ENCODE measurements around the gene IL13RA2.

The IL13RA2 gene

GRCh38 chrX:115053223-115053622 is 35.8 kb upstream of the IL13RA2 start:
- ATAC-seq (ENCODE audit: low read depth) (no peak), DNase-seq (ENCODE audit: low spot score) (no peak)
- no peak overlapping the region for H3K4me3 ChIP-seq (ENCODE audit: severe bottlenecking)
- H3K27ac ChIP-seq (ENCODE audit: poor library complexity, severe bottlenecking): no peak overlapping the region
- H3K4me1 ChIP-seq (ENCODE audit: insufficient read depth, poor library complexity, severe bottlenecking): peaks cover 2% of the 10 kb centered on the region
- no peaks in the 10 kb centered on the region for H3K36me3 ChIP-seq (ENCODE audit: low read depth)
- TF ChIP-seq CTCF (IDR thresholded peaks at IDR 0.05; ENCODE audit: poor library complexity, severe bottlenecking): no peak
- no peaks in the 10 kb centered on the region for H3K27me3 ChIP-seq (ENCODE audit: insufficient read depth, poor library complexity, severe bottlenecking)
- H3K9me3 ChIP-seq (ENCODE audit: severe bottlenecking): no peaks in the 10 kb centered on the region

DNA sequence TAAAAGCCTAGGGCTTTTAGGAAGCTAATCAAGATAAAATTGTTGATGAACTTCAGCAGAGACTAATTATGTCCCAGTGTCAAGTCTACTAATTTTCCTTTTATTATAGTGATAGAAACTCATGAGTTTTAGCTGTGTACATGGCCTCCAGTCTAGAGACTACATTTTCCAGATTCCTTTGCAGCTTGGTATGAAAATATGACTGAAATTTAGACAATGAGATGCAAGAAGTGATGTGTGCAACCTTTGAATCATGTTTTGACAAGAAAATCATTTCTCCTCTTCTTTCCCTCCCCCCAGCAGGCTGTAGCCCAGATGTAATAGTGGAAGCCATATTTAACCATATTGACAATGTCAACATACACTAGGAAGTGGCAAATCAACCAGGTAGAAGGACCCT is 30.3 kb upstream of the IL13RA2 start:
- H3K27ac ChIP-seq (ENCODE audit: poor library complexity, severe bottlenecking): no peak overlapping the region
- TF ChIP-seq CTCF (IDR thresholded peaks at IDR 0.05; ENCODE audit: poor library complexity, severe bottlenecking): no peak
- H3K4me3 ChIP-seq (ENCODE audit: severe bottlenecking): no peak overlapping the region
- no peak for ATAC-seq (ENCODE audit: low read depth)
- no peaks in the 10 kb centered on the region for H3K9me3 ChIP-seq (ENCODE audit: severe bottlenecking)
- no peaks in the 10 kb centered on the region for H3K4me1 ChIP-seq (ENCODE audit: insufficient read depth, poor library complexity, severe bottlenecking)
- no peaks in the 10 kb centered on the region for H3K27me3 ChIP-seq (ENCODE audit: insufficient read depth, poor library complexity, severe bottlenecking)
- H3K36me3 ChIP-seq (ENCODE audit: low read depth): no peaks in the 10 kb centered on the region
- DNase-seq (ENCODE audit: low spot score): no peak

GRCh38 chrX:115047181-115047580 is 29.8 kb upstream of the IL13RA2 start:
- Histone ChIP-seq H3K4me3 (ENCODE audit: severe bottlenecking) (no peak overlapping the region), H3K27me3 (ENCODE audit: insufficient read depth, poor library complexity, severe bottlenecking) (no peaks in the 10 kb centered on the region), H3K9me3 (ENCODE audit: severe bottlenecking) (no peaks in the 10 kb centered on the region), H3K4me1 (ENCODE audit: insufficient read depth, poor library complexity, severe bottlenecking) (no peaks in the 10 kb centered on the region), H3K27ac (ENCODE audit: poor library complexity, severe bottlenecking) (no peak overlapping the region), H3K36me3 (ENCODE audit: low read depth) (no peaks in the 10 kb centered on the region)
- no peak for TF ChIP-seq CTCF (IDR thresholded peaks at IDR 0.05; ENCODE audit: poor library complexity, severe bottlenecking)
- DNase-seq (ENCODE audit: low spot score) (no peak), ATAC-seq (ENCODE audit: low read depth) (no peak)

DNA sequence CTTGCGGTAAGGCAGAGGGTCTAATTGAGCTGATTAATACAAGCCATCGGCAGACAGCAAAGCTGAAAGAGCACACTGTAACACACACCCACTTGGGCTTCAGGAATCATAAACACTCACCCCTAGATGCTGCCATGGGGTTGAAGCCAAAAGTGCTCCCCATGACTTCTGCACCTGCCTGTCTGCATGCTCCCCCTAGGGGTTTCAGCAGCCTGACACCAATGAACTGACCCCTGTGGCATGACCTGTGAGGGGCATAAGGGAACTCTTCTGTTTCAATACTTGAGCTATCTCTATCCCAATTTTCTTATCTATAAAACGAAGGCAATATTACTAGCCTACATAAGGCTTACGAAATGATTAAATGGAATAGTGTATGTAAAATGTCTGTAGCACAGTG is 23.0 kb upstream of the IL13RA2 start:
- Histone ChIP-seq H3K9me3 (ENCODE audit: severe bottlenecking) (no peaks in the 10 kb centered on the region), H3K27ac (ENCODE audit: poor library complexity, severe bottlenecking) (no peak overlapping the region), H3K36me3 (ENCODE audit: low read depth) (no peaks in the 10 kb centered on the region), H3K27me3 (ENCODE audit: insufficient read depth, poor library complexity, severe bottlenecking) (no peaks in the 10 kb centered on the region), H3K4me1 (ENCODE audit: insufficient read depth, poor library complexity, severe bottlenecking) (no peaks in the 10 kb centered on the region), H3K4me3 (ENCODE audit: severe bottlenecking) (no peak overlapping the region)
- DNase-seq (ENCODE audit: low spot score) (no peak), ATAC-seq (ENCODE audit: low read depth) (no peak)
- TF ChIP-seq CTCF (IDR thresholded peaks at IDR 0.05; ENCODE audit: poor library complexity, severe bottlenecking): no peak

- H3K27me3 ChIP-seq (ENCODE audit: insufficient read depth, poor library complexity, severe bottlenecking): no peaks in the 10 kb centered on the region
- no peaks in the 10 kb centered on the region for H3K9me3 ChIP-seq (ENCODE audit: severe bottlenecking)
- TF ChIP-seq CTCF (IDR thresholded peaks at IDR 0.05; ENCODE audit: poor library complexity, severe bottlenecking): no peak
- no peak overlapping the region for H3K27ac ChIP-seq (ENCODE audit: poor library complexity, severe bottlenecking)
- H3K4me1 ChIP-seq (ENCODE audit: insufficient read depth, poor library complexity, severe bottlenecking): no peaks in the 10 kb centered on the region
- no peak for ATAC-seq (ENCODE audit: low read depth)
- no peak for DNase-seq (ENCODE audit: low spot score)
- H3K4me3 ChIP-seq (ENCODE audit: severe bottlenecking): no peak overlapping the region
- H3K36me3 ChIP-seq (ENCODE audit: low read depth): no peaks in the 10 kb centered on the region
These were observed 21.0 kb upstream of the IL13RA2 start for GRCh38 chrX:115038406-115038805.

Data from RWPE2 (cell line).